Measurements from ENCODE around the gene BORCS5. TPM values are rescaled to one million over a fixed set of nuclear protein-coding genes. Genes with fewer than 3 reads are reported as not detected.
"Not testable (repeated sequence)": the region's sequence is repeated elsewhere in the genome, so short reads cannot be mapped to it uniquely, and the experiment has no call there.

The BORCS5 gene
- 10 to 100 TPM; 15.2 to 26.1 TPM for total RNA-seq
- polyA plus RNA-seq (2013, experiment 1 of 2): 14.4 TPM
- polyA plus RNA-seq (2013, experiment 2 of 2): 14.7 TPM
- long read RNA-seq, experiment 1, full-length matches to known transcripts: 2 of 5 reads
- long read RNA-seq, experiment 1, partial matches to known transcripts: 0 of 5 reads
- long read RNA-seq, experiment 1, other reads (novel, unspliced or antisense): 3 of 5 reads
- long read RNA-seq, experiment 2, full-length matches to known transcripts: 16 of 19 reads
- long read RNA-seq, experiment 2, partial matches to known transcripts: 0 of 19 reads
- long read RNA-seq, experiment 2, other reads (novel, unspliced or antisense): 3 of 19 reads
- long read RNA-seq, experiment 3, full-length matches to known transcripts: 55 of 58 reads
- long read RNA-seq, experiment 3, partial matches to known transcripts: 1 of 58 reads
- long read RNA-seq, experiment 3, other reads (novel, unspliced or antisense): 2 of 58 reads
- long read RNA-seq, experiment 4, full-length matches to known transcripts: 9 of 10 reads
- long read RNA-seq, experiment 4, partial matches to known transcripts: 0 of 10 reads
- long read RNA-seq, experiment 4, other reads (novel, unspliced or antisense): 1 of 10 reads

GRCh38 chr12:12356896-12357718, at the start of gene BORCS5:
Gene BORCS5 (plus strand): TSS chr12:12357078. CDS start chr12:12357452, 374 bp downstream.
- Histone ChIP-seq H3K9me3 (ENCODE audit: control insufficient read depth, low read length) (no peaks in the 10 kb centered on the region), H3K27ac (ENCODE audit: low read depth, low read length) (peak within 1 kb of the TSS; percentile 87), H3K9ac (ENCODE audit: extremely low read depth, low read length, poor library complexity, severe bottlenecking) (peak within 1 kb of the TSS; percentile 28), H3K36me3 (ENCODE audit: control insufficient read depth, insufficient read depth, low read length) (no peaks in the 10 kb centered on the region), H3K4me1 (ENCODE audit: control insufficient read depth, insufficient read depth, low read length) (no peaks in the 10 kb centered on the region), H3K27me3 (ENCODE audit: control insufficient read depth, insufficient read depth, low read length, poor library complexity, severe bottlenecking) (no peaks in the 10 kb centered on the region), H3K4me3 (ENCODE audit: low read length) (peak within 1 kb of the TSS; percentile 88)
- H3K9me3 Mint-ChIP-seq: no peaks in the 10 kb centered on the region
- peak within 1 kb of the TSS; percentile 90 for H3K27ac Mint-ChIP-seq
- H3K27me3 Mint-ChIP-seq (ENCODE audit: insufficient read depth): no peaks in the 10 kb centered on the region
- peaks cover 13% of the 10 kb centered on the region for H3K4me1 Mint-ChIP-seq
- TF ChIP-seq CTCF (conservative IDR thresholded peaks at IDR 0.05): peak; percentile 65
- H3K4me3 Mint-ChIP-seq: peak within 1 kb of the TSS; percentile 90
- WGBS, 2 experiments (ENCODE audit: insufficient coverage in 1 of 2, insufficient read length in 1 of 2): 0 to 1% methylated on average over 25 to 72 of the region's 72 CpGs
- peak; percentile 100 for DNase-seq
- H3K36me3 Mint-ChIP-seq (ENCODE audit: low read depth): no peaks in the 10 kb centered on the region

- H3K27me3 ChIP-seq (ENCODE audit: control insufficient read depth, insufficient read depth, low read length, poor library complexity, severe bottlenecking); H3K27ac Mint-ChIP-seq; H3K9me3 Mint-ChIP-seq; H3K36me3 Mint-ChIP-seq (ENCODE audit: low read depth); DNase-seq; H3K4me1 Mint-ChIP-seq; H3K9me3 ChIP-seq (ENCODE audit: control insufficient read depth, low read length); H3K27ac ChIP-seq (ENCODE audit: low read depth, low read length); H3K36me3 ChIP-seq (ENCODE audit: control insufficient read depth, insufficient read depth, low read length); H3K9ac ChIP-seq (ENCODE audit: extremely low read depth, low read length, poor library complexity, severe bottlenecking); H3K27me3 Mint-ChIP-seq (ENCODE audit: insufficient read depth); H3K4me1 ChIP-seq (ENCODE audit: control insufficient read depth, insufficient read depth, low read length); H3K4me3 Mint-ChIP-seq; H3K4me3 ChIP-seq (ENCODE audit: low read length): not testable (repeated sequence)
- 84 to 87% methylated on average over 9 to 10 of the region's 10 CpGs for WGBS, 2 experiments (ENCODE audit: insufficient coverage in 1 of 2, insufficient read length in 1 of 2)
These were observed 46.2 kb upstream of the BORCS5 start for GRCh38 chr12:12310695-12311094.

DNA sequence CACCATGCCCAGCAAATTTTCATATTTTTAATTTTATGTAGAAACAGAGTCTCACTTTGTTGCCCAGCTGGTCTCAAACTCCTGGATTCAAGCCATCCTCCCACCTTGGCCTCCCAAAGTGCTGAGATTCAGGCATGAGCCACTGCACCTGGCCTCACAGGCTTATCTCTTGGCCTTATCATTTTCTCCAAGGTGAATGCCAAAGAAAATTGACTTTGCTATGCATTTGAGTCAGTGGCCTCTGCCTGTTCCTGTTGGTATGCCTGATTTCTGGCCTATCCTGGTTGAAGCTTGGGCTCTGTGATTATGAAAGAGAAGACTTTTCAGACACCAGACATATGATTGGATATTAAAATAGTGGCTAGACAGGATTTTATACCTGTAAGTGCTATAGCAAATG, 41.0 kb upstream of the BORCS5 start:
- Histone ChIP-seq H3K27me3 (ENCODE audit: control insufficient read depth, insufficient read depth, low read length, poor library complexity, severe bottlenecking) (no peaks in the 10 kb centered on the region), H3K4me1 (ENCODE audit: control insufficient read depth, insufficient read depth, low read length) (no peaks in the 10 kb centered on the region), H3K27ac (ENCODE audit: low read depth, low read length) (no peak overlapping the region), H3K4me3 (ENCODE audit: low read length) (no peak overlapping the region), H3K36me3 (ENCODE audit: control insufficient read depth, insufficient read depth, low read length) (no peaks in the 10 kb centered on the region), H3K9ac (ENCODE audit: extremely low read depth, low read length, poor library complexity, severe bottlenecking) (no peak overlapping the region), H3K9me3 (ENCODE audit: control insufficient read depth, low read length) (no peaks in the 10 kb centered on the region)
- DNase-seq: no peak
- H3K4me1 Mint-ChIP-seq: peaks cover 17% of the 10 kb centered on the region
- H3K36me3 Mint-ChIP-seq (ENCODE audit: low read depth): peaks cover 2% of the 10 kb centered on the region
- H3K27me3 Mint-ChIP-seq (ENCODE audit: insufficient read depth): no peaks in the 10 kb centered on the region
- H3K27ac Mint-ChIP-seq: no peak overlapping the region
- TF ChIP-seq CTCF (conservative IDR thresholded peaks at IDR 0.05): no peak
- no peak overlapping the region for H3K4me3 Mint-ChIP-seq
- H3K9me3 Mint-ChIP-seq: peaks cover 2% of the 10 kb centered on the region
